ENCODE results near the gene COL15A1. TPM values are rescaled to one million over a fixed set of nuclear protein-coding genes. Genes with fewer than 3 reads are reported as not detected.

The COL15A1 gene
- total RNA-seq, 4 donors from 2014 or later, result 20.7 to 98.5 (median 55.0) TPM

DNA sequence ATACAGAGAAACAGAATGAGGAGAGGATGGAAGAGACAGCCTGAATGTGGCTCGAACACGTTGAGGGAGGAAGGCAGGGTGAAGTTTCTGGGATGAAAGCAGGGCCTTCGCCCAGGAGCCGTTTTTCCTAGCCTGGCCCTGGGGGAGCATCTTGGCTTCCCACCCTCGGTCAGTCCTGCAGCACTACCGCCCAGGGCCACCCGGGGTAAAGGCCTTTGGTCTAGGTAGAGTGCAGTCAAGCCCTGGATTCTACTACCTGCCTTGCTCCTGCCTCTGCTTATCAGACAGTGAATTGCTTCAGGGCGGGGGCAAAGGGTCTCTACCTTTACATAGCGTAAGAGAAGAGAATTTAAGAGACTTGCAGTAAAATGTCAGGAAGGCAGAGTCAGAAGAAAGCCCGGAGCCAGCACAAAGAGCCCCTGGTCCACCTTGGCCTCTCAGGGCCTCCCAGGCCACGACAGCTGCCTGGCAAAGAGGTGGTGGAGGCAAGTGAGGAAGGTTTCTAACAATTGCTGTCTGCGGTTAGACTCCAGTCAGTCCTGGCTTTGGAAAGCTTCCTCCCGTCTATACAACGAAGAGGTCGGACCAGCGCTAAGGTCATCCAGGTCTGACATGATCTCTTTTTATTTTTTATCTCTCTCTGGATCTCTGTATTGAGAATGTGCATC, 17.9 kb downstream of the COL15A1 start:
- no peak for ATAC-seq (ENCODE audit: low FRiP score)
- no peak for DNase-seq (ENCODE audit: low spot score)
- TF ChIP-seq, protein P1, sequence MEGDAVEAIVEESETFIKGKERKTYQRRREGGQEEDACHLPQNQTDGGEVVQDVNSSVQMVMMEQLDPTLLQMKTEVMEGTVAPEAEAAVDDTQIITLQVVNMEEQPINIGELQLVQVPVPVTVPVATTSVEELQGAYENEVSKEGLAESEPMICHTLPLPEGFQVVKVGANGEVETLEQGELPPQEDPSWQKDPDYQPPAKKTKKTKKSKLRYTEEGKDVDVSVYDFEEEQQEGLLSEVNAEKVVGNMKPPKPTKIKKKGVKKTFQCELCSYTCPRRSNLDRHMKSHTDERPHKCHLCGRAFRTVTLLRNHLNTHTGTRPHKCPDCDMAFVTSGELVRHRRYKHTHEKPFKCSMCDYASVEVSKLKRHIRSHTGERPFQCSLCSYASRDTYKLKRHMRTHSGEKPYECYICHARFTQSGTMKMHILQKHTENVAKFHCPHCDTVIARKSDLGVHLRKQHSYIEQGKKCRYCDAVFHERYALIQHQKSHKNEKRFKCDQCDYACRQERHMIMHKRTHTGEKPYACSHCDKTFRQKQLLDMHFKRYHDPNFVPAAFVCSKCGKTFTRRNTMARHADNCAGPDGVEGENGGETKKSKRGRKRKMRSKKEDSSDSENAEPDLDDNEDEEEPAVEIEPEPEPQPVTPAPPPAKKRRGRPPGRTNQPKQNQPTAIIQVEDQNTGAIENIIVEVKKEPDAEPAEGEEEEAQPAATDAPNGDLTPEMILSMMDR (IDR thresholded peaks at IDR 0.05), result no peak

DNA sequence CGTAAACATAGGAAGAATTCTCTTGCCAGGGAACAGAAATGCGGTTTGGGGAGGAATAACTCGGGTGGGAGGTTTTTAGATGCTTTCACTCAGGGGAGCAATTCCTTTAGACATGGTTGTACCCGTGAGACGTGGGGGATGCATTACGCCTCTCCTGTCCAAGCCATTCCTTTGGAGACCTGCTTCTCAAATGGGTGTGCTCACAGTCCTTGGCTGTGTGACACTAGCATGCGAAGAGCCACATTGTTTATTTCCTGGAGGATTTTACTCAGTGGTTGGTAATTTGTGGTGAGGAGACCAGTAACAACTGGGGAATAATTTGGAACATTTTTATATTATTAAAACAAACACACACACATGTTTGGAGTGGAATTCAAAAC, 18.5 kb downstream of the COL15A1 start:
- DNase-seq (ENCODE audit: low spot score), result no peak
- ATAC-seq (ENCODE audit: low FRiP score), result no peak
- TF ChIP-seq, protein P1 (IDR thresholded peaks at IDR 0.05), result no peak

DNA sequence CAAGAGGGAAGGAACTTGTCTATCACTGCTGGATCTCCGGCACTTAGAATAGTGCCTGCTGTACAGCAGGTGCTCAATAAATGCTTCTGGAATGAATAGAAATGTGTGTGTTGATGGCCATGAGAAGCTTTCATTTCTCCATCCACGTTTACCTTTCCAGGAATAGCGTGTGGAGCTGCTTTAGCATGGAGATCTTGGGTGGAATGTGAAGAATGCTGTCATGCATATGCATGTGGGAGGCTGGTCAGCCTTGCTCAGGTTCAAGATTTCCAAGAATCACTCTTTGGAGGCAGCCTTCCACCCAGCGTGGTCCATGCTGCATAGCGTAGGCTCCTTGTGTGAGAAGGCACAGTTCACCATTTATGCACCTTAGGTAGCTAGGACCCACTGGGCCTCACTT, 19.2 kb downstream of the COL15A1 start:
- no peak for ATAC-seq (ENCODE audit: low FRiP score)
- TF ChIP-seq, protein P1 (IDR thresholded peaks at IDR 0.05), result no peak
- no peak for DNase-seq (ENCODE audit: low spot score)

DNA sequence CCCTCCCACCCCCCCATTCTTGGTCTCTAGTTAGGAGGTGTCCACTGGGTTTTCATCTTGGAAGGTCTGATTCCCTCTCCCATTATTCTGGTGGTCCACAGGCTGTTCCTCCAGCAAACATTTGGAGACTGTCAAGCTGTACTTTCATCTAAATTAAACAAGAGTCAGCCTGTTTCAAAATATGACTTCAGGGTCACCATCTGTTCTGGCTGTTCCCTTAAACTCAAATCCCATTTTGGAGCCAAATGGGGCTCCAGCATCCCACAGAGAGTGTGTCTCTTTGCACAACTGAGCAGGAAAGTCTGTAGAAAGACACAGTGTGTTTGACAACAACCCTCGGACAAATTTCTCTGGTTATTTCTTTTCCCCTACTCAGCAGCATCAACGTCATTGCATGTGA, 20.5 kb downstream of the COL15A1 start:
- no peak for DNase-seq (ENCODE audit: low spot score)
- no peak for ATAC-seq (ENCODE audit: low FRiP score)
- TF ChIP-seq, protein P1 (IDR thresholded peaks at IDR 0.05), result no peak

DNA sequence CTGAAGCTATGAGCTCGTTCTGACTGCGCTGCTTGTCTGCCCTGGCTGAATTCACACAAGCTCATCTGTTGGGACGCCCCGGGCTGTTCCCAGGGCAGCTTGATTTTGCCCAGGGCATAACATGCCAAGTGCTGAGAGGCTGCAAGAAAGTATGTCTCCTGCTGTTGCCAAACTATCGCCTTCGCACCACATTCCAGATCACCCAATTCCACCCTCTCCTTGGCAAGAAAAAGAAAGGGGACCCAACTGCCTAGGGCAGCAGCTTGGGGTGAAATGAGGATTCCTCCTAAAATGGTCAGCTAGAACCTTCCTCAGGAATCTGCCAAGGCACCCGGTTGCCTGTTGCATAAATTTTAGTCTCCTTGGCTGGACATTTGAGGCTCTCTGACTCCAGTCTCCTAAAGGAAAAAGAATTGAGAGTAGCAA, 21.2 kb downstream of the COL15A1 start:
- TF ChIP-seq, protein P1 (IDR thresholded peaks at IDR 0.05), result no peak
- ATAC-seq (ENCODE audit: low FRiP score) (peak; percentile 6), DNase-seq (ENCODE audit: low spot score) (no peak)

DNA sequence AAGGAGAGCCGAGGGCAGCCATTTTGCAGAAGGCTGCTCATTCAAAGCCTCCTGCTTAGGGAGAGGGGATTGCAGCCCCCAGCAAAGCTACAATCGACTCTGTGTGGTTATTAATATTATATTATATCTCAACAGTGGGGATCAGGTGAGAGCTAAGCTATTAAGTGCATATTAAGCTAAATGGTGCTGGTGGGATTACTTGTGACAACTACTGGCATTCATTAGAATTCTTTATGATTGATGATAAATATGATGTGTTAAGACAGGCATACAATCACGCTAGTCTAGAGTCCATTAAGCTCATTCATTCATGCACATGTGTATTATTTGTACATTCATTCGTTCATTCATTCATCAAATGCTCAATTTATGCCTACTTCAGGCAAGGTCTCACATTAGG, 23.0 kb downstream of the COL15A1 start:
- ATAC-seq (ENCODE audit: low FRiP score) (no peak), DNase-seq (ENCODE audit: low spot score) (no peak)
- TF ChIP-seq, protein P1 (IDR thresholded peaks at IDR 0.05), result no peak

DNA sequence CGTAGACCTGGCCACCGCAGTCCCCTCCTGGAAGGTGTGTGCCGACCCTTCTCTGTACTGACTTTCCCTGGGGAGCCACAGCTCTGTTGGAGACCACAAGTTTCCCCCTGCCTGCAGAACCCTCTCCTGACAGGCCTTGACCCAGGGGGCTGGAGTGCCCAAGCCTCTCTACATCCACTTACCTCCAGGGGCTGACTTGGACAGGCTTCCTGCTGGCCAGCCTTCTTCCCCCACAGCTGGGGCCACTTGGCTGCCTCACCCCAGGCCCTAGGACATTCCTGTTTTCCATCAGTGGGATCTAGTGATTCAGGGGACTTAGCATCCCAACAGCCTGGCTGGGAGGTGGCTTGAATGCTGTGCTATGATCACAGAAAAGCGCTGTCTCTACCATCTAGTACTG, 23.6 kb downstream of the COL15A1 start:
- DNase-seq (ENCODE audit: low spot score), result no peak
- ATAC-seq (ENCODE audit: low FRiP score), result no peak
- TF ChIP-seq, protein P1 (IDR thresholded peaks at IDR 0.05), result no peak
